Neural cell (in vitro differentiated cells): Measurements from ENCODE around the gene L3MBTL4. TPM values are rescaled to one million over a fixed set of nuclear protein-coding genes. Genes with fewer than 3 reads are reported as not detected.

Source experiments
- H2AFZ ChIP-seq: fragments of 200-600, 300-800 bp; sonication (generic), shearing (Covaris generic); 2 replicates; pipeline ENCODE4 v1.6.0; 2014; ENCODE audit warnings: low read depth, mild to moderate bottlenecking, antibody characterized with exemption, low read length, moderate library complexity
- H3F3A ChIP-seq: fragments of 200-600 bp; shearing (Covaris generic); 2 replicates; pipeline ENCODE4 v1.6.1; 2016; ENCODE audit warnings: mild to moderate bottlenecking, moderate library complexity, mixed read lengths, antibody characterized with exemption, low read length; ENCODE audit not compliant: insufficient read depth, poor library complexity, severe bottlenecking
- H3K27ac ChIP-seq: fragments of 200-600, 300-800 bp; sonication (generic), shearing (Covaris generic); 2 replicates; pipeline ENCODE4 v1.5.1; 2014; ENCODE audit warnings: mild to moderate bottlenecking, low read length, moderate library complexity
- H3K27me3 ChIP-seq: fragments of 300-800, 200-600 bp; sonication (generic), shearing (Covaris generic); 2 replicates; pipeline ENCODE4 v1.6.0; 2014; ENCODE audit warnings: mild to moderate bottlenecking, low read depth, low read length, moderate library complexity; ENCODE audit not compliant: insufficient read depth
- H3K36me3 ChIP-seq: fragments of 300-800, 200-600 bp; sonication (generic), shearing (Covaris generic); 2 replicates; pipeline ENCODE4 v1.5.1; 2014; ENCODE audit warnings: mild to moderate bottlenecking, antibody characterized with exemption, low read length, moderate library complexity; ENCODE audit not compliant: insufficient read depth
- H3K4me2 ChIP-seq: fragments of 300-800, 200-600 bp; sonication (generic), shearing (Covaris generic); 2 replicates; pipeline ENCODE4 v1.6.0; 2014; ENCODE audit warnings: mild to moderate bottlenecking, low read length
- H3K4me3 ChIP-seq: fragments of 300-800, 200-600 bp; sonication (generic), shearing (Covaris generic); 2 replicates; pipeline ENCODE4 v1.5.1; 2014; ENCODE audit warnings: mild to moderate bottlenecking, low read length, moderate library complexity
- H3K79me2 ChIP-seq: fragments of 200-600 bp; shearing (Covaris generic); replicated peaks from 2 replicates; pipeline ENCODE4 v1.6.0; 2014; ENCODE audit warnings: mild to moderate bottlenecking, low read length, moderate library complexity; ENCODE audit not compliant: insufficient read depth
- H3K9ac ChIP-seq: fragments of 300-800, 200-600 bp; sonication (generic), shearing (Covaris generic); 2 replicates; pipeline ENCODE4 v1.6.1; 2016; ENCODE audit warnings: mild to moderate bottlenecking, low read length, mixed read lengths
- H3K9me2 ChIP-seq: fragments of 200-600 bp; shearing (Covaris generic); 2 replicates; pipeline ENCODE4 v1.6.1; 2016; ENCODE audit warnings: mild to moderate bottlenecking, low read length, mixed read lengths; ENCODE audit not compliant: insufficient read depth
- H3K9me3 ChIP-seq: fragments of 200-600, 300-800 bp; sonication (generic), shearing (Covaris generic); 2 replicates; pipeline ENCODE4 v1.6.1; 2016; ENCODE audit warnings: mild to moderate bottlenecking, mixed run types, low read length, moderate library complexity, mixed read lengths
- H4K20me1 ChIP-seq: fragments of 200-600 bp; shearing (Covaris generic); 2 replicates; pipeline ENCODE4 v1.6.1; 2016; ENCODE audit warnings: mild to moderate bottlenecking, mixed run types; ENCODE audit not compliant: insufficient read depth
- EP300 ChIP-seq: fragments of 450-650 bp; conservative IDR thresholded peaks from 2 replicates; pipeline ENCODE4 v1.6.1; 2014; ENCODE audit warnings: antibody characterized with exemption, mild to moderate bottlenecking, moderate library complexity; ENCODE audit not compliant: poor library complexity, severe bottlenecking
- EZH2 ChIP-seq: fragments of 200-600, 300-800 bp; shearing (Covaris generic), sonication (generic); IDR thresholded peaks from 2 replicates; pipeline ENCODE4 v1.6.1; 2014; ENCODE audit warnings: antibody characterized with exemption, low read length, borderline replicate concordance, mild to moderate bottlenecking; ENCODE audit not compliant: insufficient read depth, poor library complexity, severe bottlenecking
- MXI1 ChIP-seq: fragments of 450-650 bp; conservative IDR thresholded peaks from 2 replicates; pipeline ENCODE4 v1.6.1; 2014; ENCODE audit warnings: antibody characterized with exemption, mild to moderate bottlenecking; ENCODE audit not compliant: poor library complexity, severe bottlenecking
- POLR2AphosphoS5 ChIP-seq: IDR thresholded peaks from 2 replicates; pipeline ENCODE4 v1.6.1; 2012
- RAD21 ChIP-seq: fragments of 450-650 bp; conservative IDR thresholded peaks from 2 replicates; pipeline ENCODE4 v1.6.1; 2014; ENCODE audit warnings: antibody characterized with exemption, mild to moderate bottlenecking, moderate library complexity
- SMC3 ChIP-seq: fragments of 450-650 bp; conservative IDR thresholded peaks from 2 replicates; pipeline ENCODE4 v1.6.1; 2014; ENCODE audit warnings: antibody characterized with exemption, mild to moderate bottlenecking, moderate library complexity; ENCODE audit not compliant: poor library complexity
- TAF1 ChIP-seq: IDR thresholded peaks from 2 replicates; pipeline ENCODE4 v1.6.1; 2012; ENCODE audit warnings: low read depth
- polyA plus RNA-seq: library from polyadenylated mRNA; depleted of rRNA; stranded (reverse); fragments of >200 nt; gene quantifications from 2 replicates; pipeline ENCODE4 v1.2.3, GENCODE V29; 2014
- TF ChIP-seq, protein P1 (sequence below): IDR thresholded peaks from 2 replicates; pipeline ENCODE4 v1.6.1; 2012; ENCODE audit warnings: borderline replicate concordance
- TF ChIP-seq, protein P2 (sequence below): fragments of 450-650 bp; IDR thresholded peaks from 2 replicates; pipeline ENCODE4 v1.5.1; 2014; ENCODE audit warnings: antibody characterized with exemption, mild to moderate bottlenecking, moderate library complexity; ENCODE audit not compliant: poor library complexity, severe bottlenecking

L3MBTL4 gene
- polyA plus RNA-seq, 1 donor from 2014 or later, result 0.90 TPM

DNA sequence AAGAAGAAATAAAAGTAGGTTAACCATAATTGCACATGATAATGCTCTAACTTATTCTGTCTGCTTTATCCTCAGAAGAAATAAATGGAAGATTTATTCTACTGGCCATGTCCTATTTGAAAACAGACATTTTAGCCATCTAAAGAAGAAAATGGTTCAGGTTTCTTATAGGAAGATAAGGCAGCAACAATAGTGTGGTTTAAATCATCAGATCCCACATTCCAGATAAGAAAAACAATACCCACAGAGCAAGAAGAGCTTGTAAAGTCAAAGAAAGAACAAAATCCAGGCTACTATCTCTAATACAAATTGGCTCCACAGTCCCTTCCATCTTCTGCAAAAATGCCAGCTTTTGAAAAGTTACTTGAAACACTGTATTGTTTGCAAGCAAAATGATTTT lies 49.3 kb downstream of the L3MBTL4 start:
- TF ChIP-seq POLR2AphosphoS5, result no peak
- no peak for TF ChIP-seq RAD21
- no peak for TF ChIP-seq TAF1
- TF ChIP-seq MXI1, result no peak
- TF ChIP-seq SMC3, result no peak
- no peak for TF ChIP-seq EP300
- TF ChIP-seq, protein P1, sequence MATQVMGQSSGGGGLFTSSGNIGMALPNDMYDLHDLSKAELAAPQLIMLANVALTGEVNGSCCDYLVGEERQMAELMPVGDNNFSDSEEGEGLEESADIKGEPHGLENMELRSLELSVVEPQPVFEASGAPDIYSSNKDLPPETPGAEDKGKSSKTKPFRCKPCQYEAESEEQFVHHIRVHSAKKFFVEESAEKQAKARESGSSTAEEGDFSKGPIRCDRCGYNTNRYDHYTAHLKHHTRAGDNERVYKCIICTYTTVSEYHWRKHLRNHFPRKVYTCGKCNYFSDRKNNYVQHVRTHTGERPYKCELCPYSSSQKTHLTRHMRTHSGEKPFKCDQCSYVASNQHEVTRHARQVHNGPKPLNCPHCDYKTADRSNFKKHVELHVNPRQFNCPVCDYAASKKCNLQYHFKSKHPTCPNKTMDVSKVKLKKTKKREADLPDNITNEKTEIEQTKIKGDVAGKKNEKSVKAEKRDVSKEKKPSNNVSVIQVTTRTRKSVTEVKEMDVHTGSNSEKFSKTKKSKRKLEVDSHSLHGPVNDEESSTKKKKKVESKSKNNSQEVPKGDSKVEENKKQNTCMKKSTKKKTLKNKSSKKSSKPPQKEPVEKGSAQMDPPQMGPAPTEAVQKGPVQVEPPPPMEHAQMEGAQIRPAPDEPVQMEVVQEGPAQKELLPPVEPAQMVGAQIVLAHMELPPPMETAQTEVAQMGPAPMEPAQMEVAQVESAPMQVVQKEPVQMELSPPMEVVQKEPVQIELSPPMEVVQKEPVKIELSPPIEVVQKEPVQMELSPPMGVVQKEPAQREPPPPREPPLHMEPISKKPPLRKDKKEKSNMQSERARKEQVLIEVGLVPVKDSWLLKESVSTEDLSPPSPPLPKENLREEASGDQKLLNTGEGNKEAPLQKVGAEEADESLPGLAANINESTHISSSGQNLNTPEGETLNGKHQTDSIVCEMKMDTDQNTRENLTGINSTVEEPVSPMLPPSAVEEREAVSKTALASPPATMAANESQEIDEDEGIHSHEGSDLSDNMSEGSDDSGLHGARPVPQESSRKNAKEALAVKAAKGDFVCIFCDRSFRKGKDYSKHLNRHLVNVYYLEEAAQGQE, result no peak
- TF ChIP-seq, protein P2, sequence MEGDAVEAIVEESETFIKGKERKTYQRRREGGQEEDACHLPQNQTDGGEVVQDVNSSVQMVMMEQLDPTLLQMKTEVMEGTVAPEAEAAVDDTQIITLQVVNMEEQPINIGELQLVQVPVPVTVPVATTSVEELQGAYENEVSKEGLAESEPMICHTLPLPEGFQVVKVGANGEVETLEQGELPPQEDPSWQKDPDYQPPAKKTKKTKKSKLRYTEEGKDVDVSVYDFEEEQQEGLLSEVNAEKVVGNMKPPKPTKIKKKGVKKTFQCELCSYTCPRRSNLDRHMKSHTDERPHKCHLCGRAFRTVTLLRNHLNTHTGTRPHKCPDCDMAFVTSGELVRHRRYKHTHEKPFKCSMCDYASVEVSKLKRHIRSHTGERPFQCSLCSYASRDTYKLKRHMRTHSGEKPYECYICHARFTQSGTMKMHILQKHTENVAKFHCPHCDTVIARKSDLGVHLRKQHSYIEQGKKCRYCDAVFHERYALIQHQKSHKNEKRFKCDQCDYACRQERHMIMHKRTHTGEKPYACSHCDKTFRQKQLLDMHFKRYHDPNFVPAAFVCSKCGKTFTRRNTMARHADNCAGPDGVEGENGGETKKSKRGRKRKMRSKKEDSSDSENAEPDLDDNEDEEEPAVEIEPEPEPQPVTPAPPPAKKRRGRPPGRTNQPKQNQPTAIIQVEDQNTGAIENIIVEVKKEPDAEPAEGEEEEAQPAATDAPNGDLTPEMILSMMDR, result no peak
- TF ChIP-seq EZH2, result no peak
- H3K27me3 ChIP-seq, result no peaks in the 10 kb centered on the region
- no peaks in the 10 kb centered on the region for H3F3A ChIP-seq
- no peak overlapping the region for H3K9ac ChIP-seq
- H2AFZ ChIP-seq, result no peak overlapping the region
- no peak overlapping the region for H3K4me3 ChIP-seq
- H3K79me2 ChIP-seq, result no peaks in the 10 kb centered on the region
- no peak overlapping the region for H3K4me2 ChIP-seq
- no peaks in the 10 kb centered on the region for H3K9me3 ChIP-seq
- no peaks in the 10 kb centered on the region for H4K20me1 ChIP-seq
- no peaks in the 10 kb centered on the region for H3K36me3 ChIP-seq
- no peak overlapping the region for H3K27ac ChIP-seq
- H3K9me2 ChIP-seq, result no peaks in the 10 kb centered on the region

DNA sequence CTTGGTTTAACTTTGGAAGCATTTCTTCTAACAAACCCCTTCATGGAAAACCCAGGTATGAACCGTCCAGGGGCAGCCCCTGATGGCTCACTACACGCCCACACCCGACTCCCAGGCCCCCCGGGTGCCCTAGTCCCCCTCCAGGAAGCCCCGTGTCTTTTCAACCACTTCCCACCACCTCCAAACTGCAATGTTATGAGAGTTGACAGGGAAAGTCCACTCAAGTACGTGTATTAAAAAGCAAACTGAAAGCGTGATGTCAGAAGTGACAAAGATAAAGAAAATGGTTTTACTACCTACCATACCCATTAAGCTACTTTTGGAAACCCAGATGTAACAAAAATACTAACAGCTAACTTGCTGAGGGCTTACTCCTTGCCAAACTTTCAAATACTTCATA lies 51.5 kb downstream of the L3MBTL4 start:
- Histone ChIP-seq H3K9me3 (no peaks in the 10 kb centered on the region), H2AFZ (no peak overlapping the region), H3K36me3 (no peaks in the 10 kb centered on the region), H3K9ac (no peak overlapping the region), H3K27me3 (no peaks in the 10 kb centered on the region), H3K4me2 (no peak overlapping the region), H3K4me3 (no peak overlapping the region), H3K9me2 (no peaks in the 10 kb centered on the region), H3F3A (no peaks in the 10 kb centered on the region), H4K20me1 (no peaks in the 10 kb centered on the region), H3K79me2 (no peaks in the 10 kb centered on the region), H3K27ac (no peak overlapping the region)
- TF ChIP-seq TAF1 (no peak), POLR2AphosphoS5 (no peak), EP300 (no peak), EZH2 (no peak), SMC3 (no peak), RAD21 (no peak), MXI1 (no peak)
- TF ChIP-seq, protein P1, result no peak
- TF ChIP-seq, protein P2, result no peak
